HCT116 (cell line): ENCODE data around the gene SHROOM3. TPM values are rescaled to one million over a fixed set of nuclear protein-coding genes. Genes with fewer than 3 reads are reported as not detected.

Experiments
- ATAC-seq: fragments of 200-7000 bp; cut with Tn5 transposase; 2 replicates; pipeline ENCODE4 v1.9.1; 2020; ENCODE audit warnings: mild to moderate bottlenecking, moderate library complexity
- BruUV-seq: library from RNA; stranded (reverse); fragments of 400-500 nt; replicated peaks from 2 replicates; lab custom pipeline; 2021; lab: Mats Ljungman, UMichigan
- CTCF ChIA-PET: fragments of 300-600 bp; sonication (Branson Sonifier 250); formaldehyde crosslinking; loops from one replicate; lab custom pipeline; 2021; ENCODE audit warnings: antibody characterized with exemption; lab: Charles Lee
- POLR2A ChIA-PET: fragments of 300-600, 350-600 bp; sonication (Branson Sonifier 250); formaldehyde crosslinking; loops from one replicate; lab custom pipeline; 2021; ENCODE audit warnings: antibody characterized with exemption; lab: Charles Lee
- RAD21 ChIA-PET, 2 experiments: fragments of 300-600 bp; sonication (Branson Sonifier 250); formaldehyde crosslinking; loops; one replicate each; lab custom pipeline; 2023; ENCODE audit warnings: low total read pairs in 2 of 2; ENCODE audit not compliant: uncharacterized antibody in 2 of 2, unreplicated experiment in 2 of 2, low non-redundant PET in 1 of 2; lab: Charles Lee
- DNase-seq: peaks from one replicate; pipeline ENCODE4 v3.0.0-alpha.2; 2010; ENCODE audit warnings: low read depth, low spot score
- H2AFZ ChIP-seq: fragments of 200-600 bp; shearing (Covaris generic), sonication (generic); 2 replicates; pipeline ENCODE4 v1.6.1; 2017; ENCODE audit warnings: low read depth, mixed run types, mixed read lengths, antibody characterized with exemption, low read length; ENCODE audit not compliant: poor library complexity, severe bottlenecking
- H3K27ac ChIP-seq: 2 replicates; pipeline ENCODE4 v1.5.1; 2012; ENCODE audit warnings: low read depth, low read length
- H3K27me3 ChIP-seq: fragments of 200-600 bp; sonication (generic); 2 replicates; pipeline ENCODE4 v1.6.1; 2016; ENCODE audit warnings: mixed run types, low read length, mixed read lengths; ENCODE audit not compliant: insufficient read depth
- H3K36me3 ChIP-seq, 2 experiments: fragments of 200-500 bp in 1 of 2; fragments of 200-600 bp in 1 of 2; sonication (Bioruptor generic) in 1 of 2; sonication (generic) in 1 of 2; 2 replicates each; pipeline versions ENCODE4 v1.5.1 to v1.6.1; 2014 to 2016; ENCODE audit warnings: low read length in 2 of 2, inconsistent platforms in 1 of 2, mixed read lengths in 1 of 2, mixed run types in 1 of 2; ENCODE audit not compliant: insufficient read depth in 2 of 2, control insufficient read depth in 1 of 2
- H3K4me1 ChIP-seq, 2 experiments: fragments of 200-600 bp in 1 of 2; sonication (generic) in 1 of 2; 2 replicates each; pipeline versions ENCODE4 v1.5.1 to v1.6.1; 2012 to 2017; ENCODE audit warnings: low read length in 2 of 2, inconsistent platforms in 1 of 2, mild to moderate bottlenecking in 1 of 2, mixed read lengths in 1 of 2, mixed run types in 1 of 2, moderate library complexity in 1 of 2; ENCODE audit not compliant: insufficient read depth in 2 of 2, control insufficient read depth in 1 of 2
- H3K4me2 ChIP-seq: fragments of 200-600 bp; sonication (generic); 2 replicates; pipeline ENCODE4 v1.6.1; 2017; ENCODE audit warnings: mixed run types, low read length, mixed read lengths
- H3K4me3 ChIP-seq, 2 experiments: fragments of 200-600 bp in 1 of 2; sonication (generic) in 1 of 2; replicated peaks in 1 of 2; 2 replicates each; pipeline ENCODE4 v1.5.1; 2011 to 2016; ENCODE audit warnings: low read length in 2 of 2, control low read depth in 1 of 2, low read depth in 1 of 2, mild to moderate bottlenecking in 1 of 2, mixed read lengths in 1 of 2, mixed run types in 1 of 2
- H3K79me2 ChIP-seq: fragments of 200-600 bp; sonication (generic); 2 replicates; pipeline ENCODE4 v1.6.1; 2017; ENCODE audit warnings: mild to moderate bottlenecking, mixed run types, low read length, moderate library complexity, mixed read lengths; ENCODE audit not compliant: insufficient read depth
- H3K9ac ChIP-seq: fragments of 200-600 bp; sonication (generic); 2 replicates; pipeline ENCODE4 v1.6.1; 2016; ENCODE audit warnings: low read length, mixed read lengths
- H3K9me2 ChIP-seq: fragments of 200-600 bp; sonication (generic), shearing (Covaris generic); 2 replicates; pipeline ENCODE4 v1.6.1; 2017; ENCODE audit warnings: mixed run types, mild to moderate bottlenecking, moderate library complexity; ENCODE audit not compliant: insufficient read depth
- H3K9me3 ChIP-seq, 2 experiments: fragments of 200-500 bp in 1 of 2; fragments of 200-600 bp in 1 of 2; sonication (Bioruptor generic) in 1 of 2; sonication (generic) in 1 of 2; 2 replicates each; pipeline ENCODE4 v1.6.1; 2014 to 2017; ENCODE audit warnings: low read length in 2 of 2, mixed read lengths in 2 of 2, inconsistent platforms in 1 of 2, low read depth in 1 of 2, mild to moderate bottlenecking in 1 of 2, mixed run types in 1 of 2, moderate library complexity in 1 of 2; ENCODE audit not compliant: control insufficient read depth in 1 of 2, insufficient read depth in 1 of 2
- H4K20me1 ChIP-seq: fragments of 200-600 bp; sonication (generic), shearing (Covaris generic); 2 replicates; pipeline ENCODE4 v1.6.1; 2017; ENCODE audit warnings: mixed run types, mild to moderate bottlenecking, moderate library complexity; ENCODE audit not compliant: insufficient read depth
- EGR1 ChIP-seq: IDR thresholded peaks from 2 replicates; pipeline ENCODE4 v1.6.1; 2012; ENCODE audit warnings: low read depth
- EZH2phosphoT487 ChIP-seq: fragments of 200-600 bp; IDR thresholded peaks from 2 replicates; pipeline ENCODE4 v1.6.1; 2018; ENCODE audit warnings: antibody characterized with exemption, borderline replicate concordance
- POLR2A ChIP-seq: IDR thresholded peaks from 2 replicates; pipeline ENCODE4 v1.7.0; 2011; ENCODE audit warnings: borderline replicate concordance; ENCODE audit not compliant: insufficient read depth, insufficient read length; ENCODE audit errors: extremely low read depth
- RAD21 ChIP-seq: IDR thresholded peaks from 2 replicates; pipeline ENCODE4 v1.6.1; 2012; ENCODE audit warnings: low read depth, mild to moderate bottlenecking
- SIN3A ChIP-seq: IDR thresholded peaks from 2 replicates; pipeline ENCODE4 v1.6.1; 2012; ENCODE audit warnings: low read depth
- SP1 ChIP-seq: IDR thresholded peaks from 2 replicates; pipeline ENCODE4 v1.6.1; 2012; ENCODE audit warnings: low read depth
- SRF ChIP-seq: IDR thresholded peaks from 2 replicates; pipeline ENCODE4 v1.6.1; 2012; ENCODE audit warnings: low read depth
- TCF7L2 ChIP-seq: IDR thresholded peaks from 2 replicates; pipeline ENCODE4 v1.7.0; 2011; ENCODE audit warnings: borderline replicate concordance, inconsistent platforms; ENCODE audit not compliant: insufficient read depth, insufficient read length; ENCODE audit errors: extremely low read depth
- ZFX ChIP-seq: fragments of 450-650 bp; IDR thresholded peaks from 2 replicates; pipeline ENCODE4 v1.6.1; 2017
- ZNF274 ChIP-seq: fragments of 200-500 bp; sonication (Bioruptor generic); IDR thresholded peaks from 2 replicates; pipeline ENCODE4 v1.6.1; 2014; ENCODE audit warnings: mild to moderate bottlenecking, low read depth, low read length, inconsistent platforms
- intact Hi-C: fragments of 100-400 bp; cut with micrococcal nuclease; formaldehyde crosslinking; loops from 2 replicates; pipeline ENCODE4 v1.10.0; 2022
- total RNA-seq: library from RNA; stranded (reverse); gene quantifications from one replicate; pipeline ENCODE4 v1.2.1, GENCODE V29; 2021; ENCODE audit not compliant: unreplicated experiment
- TF ChIP-seq, protein P1 (sequence below), 3 experiments: fragments of 200-600 bp in 1 of 3; sonication (generic) in 1 of 3; IDR thresholded peaks in 2 of 3; conservative IDR thresholded peaks in 1 of 3; 2 replicates each; pipeline ENCODE4 v1.5.1; 2012 to 2017; ENCODE audit warnings: low read depth in 2 of 3, low read length in 2 of 3, antibody characterized with exemption in 1 of 3, borderline replicate concordance in 1 of 3, control low read depth in 1 of 3, mild to moderate bottlenecking in 1 of 3, mixed read lengths in 1 of 3, mixed run types in 1 of 3, moderate library complexity in 1 of 3; ENCODE audit not compliant: insufficient read depth in 1 of 3
- TF ChIP-seq, protein P2 (sequence below): IDR thresholded peaks from 2 replicates; pipeline ENCODE4 v1.6.1; 2011; ENCODE audit warnings: mild to moderate bottlenecking, low read length, moderate library complexity; ENCODE audit not compliant: insufficient replicate concordance; ENCODE audit errors: extremely low read depth
- TF ChIP-seq, protein P3 (sequence below): IDR thresholded peaks from 2 replicates; pipeline ENCODE4 v1.6.1; 2012; ENCODE audit warnings: low read depth

Gene SHROOM3
- total RNA-seq, 1 experiment from 2014 or later: 22.5 TPM

DNA sequence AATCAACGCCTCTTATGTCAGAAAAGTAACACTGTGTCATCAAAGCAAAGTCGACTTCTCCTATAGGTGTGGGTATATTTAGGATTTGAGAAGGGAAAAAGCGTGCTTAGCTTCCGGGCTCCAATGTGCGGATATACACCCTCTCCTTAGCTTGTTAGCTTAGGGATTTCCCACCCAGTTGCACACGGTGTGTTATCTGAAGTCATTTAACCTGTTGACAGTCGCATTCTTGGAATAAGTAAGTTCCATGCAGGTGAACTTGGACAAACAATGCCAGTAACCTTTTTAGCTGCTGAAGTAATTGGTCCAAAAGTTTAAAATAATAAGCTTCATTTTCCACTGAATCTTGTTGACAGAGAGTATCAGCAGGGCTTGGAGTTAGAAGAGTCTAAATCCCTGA is 113.7 kb downstream of the SHROOM3 start:
- Histone ChIP-seq H3K27ac (no peak overlapping the region), H3K9me3 (no peaks in the 10 kb centered on the region), H3K79me2 (no peaks in the 10 kb centered on the region), H3K9me2 (no peaks in the 10 kb centered on the region), H2AFZ (no peak overlapping the region), H3K27me3 (no peaks in the 10 kb centered on the region), H3K4me3 (no peak overlapping the region), H3K36me3 (no peaks in the 10 kb centered on the region), H4K20me1 (no peaks in the 10 kb centered on the region), H3K4me2 (no peak overlapping the region), H3K4me1 (peaks cover 0 to 9% of the 10 kb centered on the region in 2 experiments; a peak in 1 of 4 replicates), H3K9ac (no peak overlapping the region)
- POLR2A ChIA-PET: no interaction called here
- BruUV-seq: no TSS peak
- ATAC-seq: no peak
- DNase-seq: no peak
- RAD21 ChIA-PET: no interaction called here
- intact Hi-C loops: no loop called here
- no peak for TF ChIP-seq SP1
- TF ChIP-seq TCF7L2: no peak
- TF ChIP-seq ZFX: no peak
- CTCF ChIA-PET: no interaction called here

DNA sequence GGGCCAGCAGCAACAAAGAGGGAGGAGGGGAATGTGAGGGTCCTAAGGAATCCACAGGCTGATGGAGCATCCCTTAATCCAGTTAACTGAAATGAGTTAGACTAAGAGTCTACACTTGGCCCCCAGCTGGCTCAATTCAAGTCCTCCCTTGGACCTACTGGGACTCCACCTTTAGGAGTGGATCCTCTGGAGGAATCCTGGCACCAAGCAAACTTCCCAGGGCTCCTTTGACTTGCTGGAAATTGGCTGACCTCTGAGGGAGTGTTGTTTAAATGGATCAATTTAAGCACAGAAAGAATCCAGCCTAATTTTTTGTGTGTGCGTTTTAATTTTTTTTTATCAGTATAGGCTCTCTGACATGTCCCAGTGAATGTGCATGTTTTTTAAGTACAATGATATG is 114.7 kb downstream of the SHROOM3 start:
- ChIA-PET RAD21 (no interaction called here), POLR2A (no interaction called here), CTCF (no interaction called here)
- ATAC-seq (no peak), DNase-seq (no peak)
- no peak overlapping the region for H3K4me3 ChIP-seq
- no peaks in the 10 kb centered on the region for H3K9me2 ChIP-seq
- no peaks in the 10 kb centered on the region for H3K79me2 ChIP-seq
- H3K4me2 ChIP-seq: no peak overlapping the region
- no peaks in the 10 kb centered on the region for H3K9me3 ChIP-seq
- H3K27ac ChIP-seq: no peak overlapping the region
- no peak overlapping the region for H3K9ac ChIP-seq
- no peaks in the 10 kb centered on the region for H4K20me1 ChIP-seq
- H3K4me1 ChIP-seq: peaks cover 0 to 9% of the 10 kb centered on the region in 2 experiments; a peak in 1 of 4 replicates
- H3K27me3 ChIP-seq: no peaks in the 10 kb centered on the region
- intact Hi-C loops: no loop called here
- H3K36me3 ChIP-seq: no peaks in the 10 kb centered on the region
- no TSS peak for BruUV-seq
- no peak overlapping the region for H2AFZ ChIP-seq
- TF ChIP-seq SIN3A: no peak
- TF ChIP-seq EZH2phosphoT487: no peak
- TF ChIP-seq SRF: no peak
- no peak for TF ChIP-seq RAD21
- TF ChIP-seq POLR2A: no peak
- TF ChIP-seq, protein P1, sequence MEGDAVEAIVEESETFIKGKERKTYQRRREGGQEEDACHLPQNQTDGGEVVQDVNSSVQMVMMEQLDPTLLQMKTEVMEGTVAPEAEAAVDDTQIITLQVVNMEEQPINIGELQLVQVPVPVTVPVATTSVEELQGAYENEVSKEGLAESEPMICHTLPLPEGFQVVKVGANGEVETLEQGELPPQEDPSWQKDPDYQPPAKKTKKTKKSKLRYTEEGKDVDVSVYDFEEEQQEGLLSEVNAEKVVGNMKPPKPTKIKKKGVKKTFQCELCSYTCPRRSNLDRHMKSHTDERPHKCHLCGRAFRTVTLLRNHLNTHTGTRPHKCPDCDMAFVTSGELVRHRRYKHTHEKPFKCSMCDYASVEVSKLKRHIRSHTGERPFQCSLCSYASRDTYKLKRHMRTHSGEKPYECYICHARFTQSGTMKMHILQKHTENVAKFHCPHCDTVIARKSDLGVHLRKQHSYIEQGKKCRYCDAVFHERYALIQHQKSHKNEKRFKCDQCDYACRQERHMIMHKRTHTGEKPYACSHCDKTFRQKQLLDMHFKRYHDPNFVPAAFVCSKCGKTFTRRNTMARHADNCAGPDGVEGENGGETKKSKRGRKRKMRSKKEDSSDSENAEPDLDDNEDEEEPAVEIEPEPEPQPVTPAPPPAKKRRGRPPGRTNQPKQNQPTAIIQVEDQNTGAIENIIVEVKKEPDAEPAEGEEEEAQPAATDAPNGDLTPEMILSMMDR (IDR thresholded peaks at IDR 0.05 in 2 of 3, conservative IDR thresholded peaks at IDR 0.05 in 1 of 3; ENCODE audit: borderline replicate concordance in 1 of 3, insufficient read depth in 1 of 3, low read depth in 2 of 3, low read length in 2 of 3): no peak
- no peak for TF ChIP-seq ZNF274
- TF ChIP-seq, protein P2, sequence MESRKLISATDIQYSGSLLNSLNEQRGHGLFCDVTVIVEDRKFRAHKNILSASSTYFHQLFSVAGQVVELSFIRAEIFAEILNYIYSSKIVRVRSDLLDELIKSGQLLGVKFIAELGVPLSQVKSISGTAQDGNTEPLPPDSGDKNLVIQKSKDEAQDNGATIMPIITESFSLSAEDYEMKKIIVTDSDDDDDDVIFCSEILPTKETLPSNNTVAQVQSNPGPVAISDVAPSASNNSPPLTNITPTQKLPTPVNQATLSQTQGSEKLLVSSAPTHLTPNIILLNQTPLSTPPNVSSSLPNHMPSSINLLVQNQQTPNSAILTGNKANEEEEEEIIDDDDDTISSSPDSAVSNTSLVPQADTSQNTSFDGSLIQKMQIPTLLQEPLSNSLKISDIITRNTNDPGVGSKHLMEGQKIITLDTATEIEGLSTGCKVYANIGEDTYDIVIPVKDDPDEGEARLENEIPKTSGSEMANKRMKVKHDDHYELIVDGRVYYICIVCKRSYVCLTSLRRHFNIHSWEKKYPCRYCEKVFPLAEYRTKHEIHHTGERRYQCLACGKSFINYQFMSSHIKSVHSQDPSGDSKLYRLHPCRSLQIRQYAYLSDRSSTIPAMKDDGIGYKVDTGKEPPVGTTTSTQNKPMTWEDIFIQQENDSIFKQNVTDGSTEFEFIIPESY: no peak
- TF ChIP-seq, protein P3, sequence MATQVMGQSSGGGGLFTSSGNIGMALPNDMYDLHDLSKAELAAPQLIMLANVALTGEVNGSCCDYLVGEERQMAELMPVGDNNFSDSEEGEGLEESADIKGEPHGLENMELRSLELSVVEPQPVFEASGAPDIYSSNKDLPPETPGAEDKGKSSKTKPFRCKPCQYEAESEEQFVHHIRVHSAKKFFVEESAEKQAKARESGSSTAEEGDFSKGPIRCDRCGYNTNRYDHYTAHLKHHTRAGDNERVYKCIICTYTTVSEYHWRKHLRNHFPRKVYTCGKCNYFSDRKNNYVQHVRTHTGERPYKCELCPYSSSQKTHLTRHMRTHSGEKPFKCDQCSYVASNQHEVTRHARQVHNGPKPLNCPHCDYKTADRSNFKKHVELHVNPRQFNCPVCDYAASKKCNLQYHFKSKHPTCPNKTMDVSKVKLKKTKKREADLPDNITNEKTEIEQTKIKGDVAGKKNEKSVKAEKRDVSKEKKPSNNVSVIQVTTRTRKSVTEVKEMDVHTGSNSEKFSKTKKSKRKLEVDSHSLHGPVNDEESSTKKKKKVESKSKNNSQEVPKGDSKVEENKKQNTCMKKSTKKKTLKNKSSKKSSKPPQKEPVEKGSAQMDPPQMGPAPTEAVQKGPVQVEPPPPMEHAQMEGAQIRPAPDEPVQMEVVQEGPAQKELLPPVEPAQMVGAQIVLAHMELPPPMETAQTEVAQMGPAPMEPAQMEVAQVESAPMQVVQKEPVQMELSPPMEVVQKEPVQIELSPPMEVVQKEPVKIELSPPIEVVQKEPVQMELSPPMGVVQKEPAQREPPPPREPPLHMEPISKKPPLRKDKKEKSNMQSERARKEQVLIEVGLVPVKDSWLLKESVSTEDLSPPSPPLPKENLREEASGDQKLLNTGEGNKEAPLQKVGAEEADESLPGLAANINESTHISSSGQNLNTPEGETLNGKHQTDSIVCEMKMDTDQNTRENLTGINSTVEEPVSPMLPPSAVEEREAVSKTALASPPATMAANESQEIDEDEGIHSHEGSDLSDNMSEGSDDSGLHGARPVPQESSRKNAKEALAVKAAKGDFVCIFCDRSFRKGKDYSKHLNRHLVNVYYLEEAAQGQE: no peak
- no peak for TF ChIP-seq TCF7L2
- no peak for TF ChIP-seq EGR1
